AG20443 (cell line): ENCODE data around the gene SDCCAG8.

Source experiments
- DNase-seq: peaks from one replicate; pipeline ENCODE4 v3.0.0; 2012; ENCODE audit warnings: low spot score, mixed read lengths

The SDCCAG8 gene

DNA sequence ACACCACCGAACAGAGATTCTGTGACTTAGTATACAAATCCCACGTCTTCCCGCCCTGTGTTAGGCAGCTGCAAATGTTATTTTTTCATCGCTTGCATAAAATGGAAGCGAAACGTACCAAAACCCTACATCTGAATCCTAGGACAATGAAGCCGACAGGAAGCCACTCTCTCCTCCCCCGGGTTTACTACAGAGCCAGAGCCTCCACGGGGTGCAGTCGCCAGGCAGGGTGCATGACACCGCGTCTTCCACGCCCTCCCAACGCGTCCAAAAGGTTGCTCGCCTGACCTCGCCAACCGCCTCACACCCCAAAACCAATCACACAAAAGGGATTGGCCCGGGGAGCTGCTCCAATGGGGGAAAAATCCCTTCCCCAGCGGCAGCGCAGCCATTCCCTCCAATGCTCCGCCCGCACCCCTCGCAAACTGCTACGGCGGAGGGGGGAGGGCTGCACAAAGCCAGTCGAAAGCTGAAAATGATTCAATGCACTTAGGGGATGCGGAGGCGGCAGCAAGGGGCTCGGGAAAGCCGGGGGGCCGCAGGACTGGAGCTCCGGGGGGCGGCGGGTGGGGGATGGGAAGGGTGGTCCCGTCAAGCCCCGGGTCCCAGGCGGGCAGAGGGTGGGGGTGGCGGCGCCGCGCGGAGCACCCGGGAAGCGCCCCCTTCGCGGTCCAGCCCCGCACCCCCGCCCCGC, 1.5 kb upstream of the SDCCAG8 start:
- peak; percentile 70 for DNase-seq

- peak; percentile 93 for DNase-seq
Observed at GRCh38 chr1:243254927-243255790, 682 bp upstream of the SDCCAG8 start, which contains the start of gene CEP170. Gene CEP170 (minus strand): TSS chr1:243255281. CDS start chr1:243225280, 30,001 bp downstream.

DNA sequence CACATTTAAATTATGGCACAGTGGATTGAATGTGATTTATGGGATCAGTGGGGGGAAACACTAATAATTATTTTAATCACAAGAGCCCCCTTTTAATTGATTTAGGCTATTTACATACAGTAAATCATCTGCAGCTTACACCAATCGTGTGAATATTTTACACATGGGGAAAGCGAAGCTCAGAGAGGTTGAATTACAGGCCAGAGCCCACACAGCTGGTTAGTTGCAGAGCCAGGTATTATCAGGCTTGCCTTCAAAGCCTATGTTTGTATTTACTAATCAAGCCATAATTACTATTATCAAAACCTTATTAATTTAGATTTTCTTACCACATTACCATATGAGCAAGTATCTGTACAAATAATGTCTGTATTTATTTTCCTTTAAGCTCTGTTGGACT, 749 bp downstream of the SDCCAG8 start:
- no peak for DNase-seq

GRCh38 chr1:243257189-243257588, 1.3 kb downstream of the SDCCAG8 start:
- DNase-seq = no peak

DNA sequence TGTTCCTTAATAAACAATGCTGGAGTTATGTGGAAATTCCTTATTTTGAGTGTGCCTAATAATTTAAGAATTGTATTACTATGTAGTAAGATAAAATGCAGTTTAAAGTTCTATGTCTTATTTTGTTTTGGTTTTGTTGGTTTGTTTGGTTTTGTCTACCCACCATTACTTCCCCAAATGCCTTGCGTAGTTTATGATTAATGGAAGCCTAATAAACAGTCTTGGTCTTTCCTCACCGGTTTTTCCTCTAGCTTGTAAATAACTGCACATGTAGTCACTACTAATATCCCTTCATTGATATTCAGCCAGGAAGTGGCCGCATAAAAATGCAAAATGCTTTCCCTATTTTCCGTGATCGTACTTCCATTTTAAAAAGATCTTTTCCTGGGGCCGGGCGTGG, 2.9 kb downstream of the SDCCAG8 start:
- no peak for DNase-seq

- no peak for DNase-seq
Observed at GRCh38 chr1:243260221-243260880, 4.5 kb downstream of the SDCCAG8 start.

DNA sequence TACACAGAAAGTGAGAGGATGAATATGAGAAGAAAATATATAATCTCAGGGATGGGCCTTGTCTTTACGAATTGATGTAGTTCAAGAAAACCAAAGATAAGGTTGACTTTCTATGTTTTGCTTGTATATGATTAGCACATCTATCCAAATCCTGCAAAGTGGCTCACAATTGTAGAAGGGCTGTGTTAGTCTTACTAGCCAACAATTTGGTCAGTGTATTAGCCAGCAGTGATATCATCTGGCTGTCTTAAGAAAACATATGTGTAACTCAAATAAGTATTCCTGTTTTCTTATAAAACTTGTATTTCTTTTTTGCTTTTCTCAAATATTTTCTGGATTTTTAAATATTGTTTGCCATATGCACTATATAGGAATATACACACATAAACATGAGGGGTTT, 5.5 kb downstream of the SDCCAG8 start:
- DNase-seq = peak; percentile 20

- DNase-seq = peak; percentile 34
Observed at GRCh38 chr1:243264717-243265116, 8.9 kb downstream of the SDCCAG8 start.

DNA sequence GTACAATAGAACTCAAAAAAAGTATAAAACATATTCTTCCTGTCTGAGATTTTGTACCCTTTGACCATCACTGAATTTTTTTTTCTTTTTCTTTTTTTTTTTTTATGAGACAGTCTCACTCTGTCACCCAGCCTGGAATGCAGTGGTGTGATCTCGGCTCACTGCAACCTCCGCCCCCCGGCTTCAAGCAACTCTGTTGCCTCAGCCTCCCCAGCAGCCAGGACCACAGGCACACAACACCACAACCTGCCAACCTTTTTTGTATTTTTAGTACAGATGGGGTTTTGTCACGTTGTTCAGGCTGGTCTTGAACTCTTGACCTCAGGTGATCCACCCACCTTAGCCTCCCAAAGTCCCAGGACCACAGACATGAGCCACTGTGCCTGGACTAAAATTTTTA, 10.4 kb downstream of the SDCCAG8 start:
- no peak for DNase-seq

DNA sequence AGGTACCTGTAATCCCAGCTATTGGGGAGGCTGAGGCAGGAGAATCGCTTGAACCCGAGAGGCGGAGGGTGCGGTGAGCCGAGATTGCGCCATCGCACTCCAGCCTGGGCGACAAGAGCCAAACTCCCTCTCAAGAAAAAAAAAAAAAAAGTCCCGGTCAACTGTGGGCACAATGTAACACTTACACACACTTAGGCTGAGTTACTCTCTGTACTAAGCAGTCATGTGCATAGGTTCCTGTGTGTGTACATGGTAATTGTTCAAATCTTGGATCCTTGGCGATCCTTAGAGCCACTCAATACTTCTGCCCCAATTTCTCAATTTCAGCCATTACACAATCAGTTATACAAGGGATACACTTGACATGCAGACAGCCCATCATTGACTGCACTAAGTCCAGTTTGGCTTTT, 11.6 kb downstream of the SDCCAG8 start:
- DNase-seq = no peak

DNA sequence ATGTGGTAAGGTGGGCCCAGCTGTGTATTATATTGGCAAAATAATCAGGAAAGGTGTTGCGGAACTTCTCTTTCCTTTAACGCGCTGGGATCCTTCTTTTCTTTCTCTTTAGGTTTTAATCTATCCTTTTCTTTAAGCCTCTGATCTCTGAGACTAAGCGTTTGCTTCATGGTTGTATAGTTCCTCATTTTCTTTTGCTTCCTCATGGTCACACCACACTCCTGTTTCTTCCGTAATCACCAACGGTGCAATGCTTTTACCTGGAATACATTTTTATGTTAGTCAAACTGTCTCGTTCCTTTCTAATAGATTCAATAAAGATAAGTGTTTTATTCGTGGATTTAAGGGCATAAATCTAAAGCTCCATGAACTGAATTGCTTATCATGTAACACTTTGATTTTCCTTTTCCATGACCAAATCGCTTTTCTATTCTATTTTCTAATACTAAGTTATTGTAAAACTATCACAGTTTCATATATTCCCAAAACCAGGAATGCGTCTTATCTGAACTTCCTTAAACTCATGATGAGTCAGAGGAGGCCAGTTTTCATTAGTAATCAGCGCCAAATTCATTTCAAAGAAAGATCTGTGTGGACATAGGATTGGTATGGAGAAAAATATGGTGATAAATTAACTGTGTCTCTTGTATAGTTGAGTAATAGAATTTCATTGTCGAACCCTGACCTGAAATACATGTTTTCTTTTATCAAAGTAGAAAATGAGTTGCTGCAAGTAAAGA, 12.2 kb downstream of the SDCCAG8 start:
- DNase-seq = peak; percentile 67

- DNase-seq = no peak
Observed at GRCh38 chr1:243268751-243269460, 13.1 kb downstream of the SDCCAG8 start.

- DNase-seq = no peak
Observed at GRCh38 chr1:243269461-243269801, 13.6 kb downstream of the SDCCAG8 start.

DNA sequence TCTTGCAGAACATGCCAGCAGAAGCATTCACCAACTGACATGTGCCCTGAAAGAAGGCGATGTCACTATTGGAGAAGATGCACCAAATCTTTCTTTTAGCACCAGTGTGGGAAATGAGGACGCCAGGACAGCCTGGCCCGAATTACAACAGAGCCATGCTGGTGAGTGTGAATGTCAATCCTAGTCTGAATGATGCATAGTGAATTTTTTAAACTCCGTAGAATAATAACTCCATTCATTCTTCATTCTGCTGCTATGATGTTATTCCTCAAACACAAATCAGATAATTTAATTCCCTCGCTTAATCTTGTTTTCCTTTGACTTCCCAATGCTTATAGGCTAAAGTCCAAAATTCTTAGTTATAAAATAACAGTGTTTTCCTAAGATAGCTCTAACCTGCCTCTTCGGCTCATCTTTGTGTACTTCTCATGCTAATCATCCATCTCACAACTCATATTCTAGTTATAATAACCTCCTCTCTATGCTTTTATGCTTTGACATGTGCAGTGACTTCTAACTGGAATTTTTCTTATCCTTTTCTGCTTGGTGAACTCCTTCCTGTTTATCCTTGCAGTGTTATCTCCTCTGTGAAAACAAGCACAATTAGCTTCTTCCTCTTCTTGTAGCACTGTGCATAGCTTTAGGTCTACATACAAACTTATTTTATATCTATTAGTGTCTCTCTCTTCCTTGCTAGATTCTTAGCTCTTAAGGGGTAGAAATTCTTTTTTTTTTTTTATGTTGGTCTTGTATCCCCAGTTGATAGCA, 14.4 kb downstream of the SDCCAG8 start:
- no peak for DNase-seq

GRCh38 chr1:243271996-243272395, 16.2 kb downstream of the SDCCAG8 start:
- DNase-seq = no peak

GRCh38 chr1:243272401-243272800, 16.6 kb downstream of the SDCCAG8 start:
- no peak for DNase-seq

- no peak for DNase-seq
Observed at GRCh38 chr1:243273506-243273905, 17.7 kb downstream of the SDCCAG8 start.

DNA sequence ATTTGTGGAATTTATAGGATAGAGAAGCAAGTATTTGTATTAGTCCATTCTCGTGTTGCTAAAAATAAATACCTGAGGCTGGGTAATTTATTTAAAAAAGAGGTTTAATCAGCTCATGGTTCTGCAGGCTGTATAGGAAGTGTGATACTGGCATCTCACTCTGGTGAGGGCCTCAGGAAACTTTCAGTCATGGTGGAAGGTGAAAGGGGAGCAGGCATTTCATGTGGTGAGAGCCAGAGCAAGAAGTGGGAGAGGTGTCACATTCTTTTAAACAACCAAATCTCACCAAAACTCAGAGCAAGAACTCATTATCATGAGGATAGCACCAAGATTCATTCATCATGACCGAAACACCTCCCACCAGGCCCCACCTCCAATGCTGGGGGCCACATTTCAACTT, 18.1 kb downstream of the SDCCAG8 start:
- DNase-seq = no peak

GRCh38 chr1:243275316-243275715, 19.5 kb downstream of the SDCCAG8 start:
- DNase-seq = no peak

DNA sequence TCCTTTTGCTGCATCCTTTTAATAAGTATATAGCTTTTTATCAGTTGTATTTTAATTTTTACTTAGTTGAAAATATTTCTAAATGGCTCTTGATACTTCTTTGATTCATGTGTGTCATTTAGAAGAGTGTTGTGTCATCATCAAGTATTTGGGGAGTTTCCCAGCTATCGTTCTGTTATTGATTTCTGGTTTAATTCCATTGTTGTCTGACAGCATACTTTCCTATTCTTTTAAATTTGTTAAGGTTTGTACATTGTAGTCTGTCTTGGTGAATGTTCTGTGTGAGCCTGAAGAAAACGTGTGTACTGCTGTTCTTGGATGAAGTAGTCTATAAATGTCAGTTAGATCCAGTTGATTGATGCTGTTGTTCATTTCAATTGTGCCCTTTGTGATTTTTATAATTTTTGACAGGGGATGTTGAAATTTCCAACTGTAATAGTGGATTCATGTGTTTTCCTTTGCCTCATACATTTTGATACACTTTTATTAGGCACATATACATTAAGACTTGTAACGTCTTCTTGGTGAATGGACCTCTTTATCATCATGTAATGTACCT, 24.8 kb downstream of the SDCCAG8 start:
- no peak for DNase-seq
